Activated T-cell treated with anti-CD3 and anti-CD28 coated beads, Interleukin-2, amount 50 U/mL, for 1 hour (primary cell): ENCODE data around the gene IL17RA.

Experiments
- DNase-seq: peaks from one replicate; pipeline ENCODE4 v3.0.0-alpha.2; 2020

Gene IL17RA

GRCh38 chr22:17159504-17159951, 74.7 kb downstream of the IL17RA start:
- DNase-seq, result no peak

GRCh38 chr22:17161991-17162390, 77.2 kb downstream of the IL17RA start:
- DNase-seq, result no peak

GRCh38 chr22:17162731-17163130, 77.9 kb downstream of the IL17RA start:
- DNase-seq, result no peak

- DNase-seq, result no peak
Measured at GRCh38 chr22:17164392-17165024, 79.7 kb downstream of the IL17RA start.
